GM12872 (cell line): ENCODE data around the gene TMTC2.

Source experiments
- TF ChIP-seq, protein P1 (sequence below): IDR thresholded peaks from 3 replicates; pipeline ENCODE4 v1.5.1; 2011; ENCODE audit warnings: low read depth, mild to moderate bottlenecking, low read length, moderate library complexity; ENCODE audit not compliant: insufficient read depth

Gene TMTC2

DNA sequence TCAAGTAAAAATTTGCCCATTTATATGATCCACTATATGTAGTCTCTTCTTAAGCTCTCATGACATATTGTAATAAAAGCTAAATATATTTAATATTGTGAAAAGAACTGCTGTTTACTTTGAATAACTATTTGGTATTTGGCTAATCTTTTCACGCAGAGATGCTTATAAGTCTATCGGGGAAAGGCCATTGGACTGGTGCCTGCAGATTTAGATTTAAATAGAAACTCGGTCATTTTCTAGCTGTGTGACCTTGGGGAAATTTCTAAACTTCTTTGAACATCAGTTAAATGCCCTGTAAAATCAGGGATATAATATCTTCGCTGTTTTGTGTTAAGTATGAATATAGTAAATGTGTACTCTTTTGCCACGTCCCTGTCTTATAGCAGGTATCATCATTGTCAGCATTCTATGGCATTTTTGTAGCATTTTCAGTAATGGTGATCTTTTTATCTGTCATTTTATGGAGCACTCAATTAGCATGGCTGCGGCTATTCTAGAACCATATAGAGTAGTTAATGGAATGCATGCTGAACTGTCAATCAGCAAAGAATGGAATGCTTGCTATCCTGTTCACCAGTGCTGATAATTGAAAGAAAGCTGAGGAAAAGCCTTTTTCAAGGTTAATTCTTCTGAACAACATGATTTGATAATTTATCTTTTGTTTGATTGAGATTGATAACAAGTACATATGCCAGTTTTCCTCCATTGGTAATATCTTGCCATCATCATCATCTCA lies 181.2 kb downstream of the TMTC2 start:
- TF ChIP-seq, protein P1, sequence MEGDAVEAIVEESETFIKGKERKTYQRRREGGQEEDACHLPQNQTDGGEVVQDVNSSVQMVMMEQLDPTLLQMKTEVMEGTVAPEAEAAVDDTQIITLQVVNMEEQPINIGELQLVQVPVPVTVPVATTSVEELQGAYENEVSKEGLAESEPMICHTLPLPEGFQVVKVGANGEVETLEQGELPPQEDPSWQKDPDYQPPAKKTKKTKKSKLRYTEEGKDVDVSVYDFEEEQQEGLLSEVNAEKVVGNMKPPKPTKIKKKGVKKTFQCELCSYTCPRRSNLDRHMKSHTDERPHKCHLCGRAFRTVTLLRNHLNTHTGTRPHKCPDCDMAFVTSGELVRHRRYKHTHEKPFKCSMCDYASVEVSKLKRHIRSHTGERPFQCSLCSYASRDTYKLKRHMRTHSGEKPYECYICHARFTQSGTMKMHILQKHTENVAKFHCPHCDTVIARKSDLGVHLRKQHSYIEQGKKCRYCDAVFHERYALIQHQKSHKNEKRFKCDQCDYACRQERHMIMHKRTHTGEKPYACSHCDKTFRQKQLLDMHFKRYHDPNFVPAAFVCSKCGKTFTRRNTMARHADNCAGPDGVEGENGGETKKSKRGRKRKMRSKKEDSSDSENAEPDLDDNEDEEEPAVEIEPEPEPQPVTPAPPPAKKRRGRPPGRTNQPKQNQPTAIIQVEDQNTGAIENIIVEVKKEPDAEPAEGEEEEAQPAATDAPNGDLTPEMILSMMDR = no peak

DNA sequence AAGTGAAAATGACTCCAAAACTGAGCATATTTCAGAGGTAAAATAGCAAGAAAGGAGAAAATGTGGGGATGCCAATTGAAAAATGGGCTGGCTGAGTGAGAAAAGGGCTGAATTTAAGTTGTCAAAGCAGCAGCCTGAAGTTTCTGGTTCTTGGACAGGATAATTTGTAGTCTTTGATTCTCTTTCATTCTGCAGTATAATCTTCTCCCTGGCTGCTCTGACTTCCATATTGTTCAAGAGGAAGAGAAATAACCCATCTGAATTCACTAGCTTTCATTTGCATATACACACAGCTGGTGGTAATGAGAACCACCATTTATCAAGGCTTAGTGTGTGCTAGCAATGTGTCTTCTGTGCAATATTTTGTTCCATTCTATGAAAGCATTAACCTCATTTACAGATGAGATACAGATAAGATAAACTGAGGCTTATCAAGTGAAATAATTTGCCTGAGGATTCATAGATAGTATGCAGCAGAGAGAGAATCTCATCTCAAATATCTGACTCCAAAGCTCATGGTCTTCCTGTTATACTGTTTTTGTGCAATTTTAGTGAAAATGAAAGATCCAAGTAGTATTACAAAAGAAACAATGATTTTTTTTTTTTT lies 184.2 kb downstream of the TMTC2 start:
- TF ChIP-seq, protein P1 = no peak

DNA sequence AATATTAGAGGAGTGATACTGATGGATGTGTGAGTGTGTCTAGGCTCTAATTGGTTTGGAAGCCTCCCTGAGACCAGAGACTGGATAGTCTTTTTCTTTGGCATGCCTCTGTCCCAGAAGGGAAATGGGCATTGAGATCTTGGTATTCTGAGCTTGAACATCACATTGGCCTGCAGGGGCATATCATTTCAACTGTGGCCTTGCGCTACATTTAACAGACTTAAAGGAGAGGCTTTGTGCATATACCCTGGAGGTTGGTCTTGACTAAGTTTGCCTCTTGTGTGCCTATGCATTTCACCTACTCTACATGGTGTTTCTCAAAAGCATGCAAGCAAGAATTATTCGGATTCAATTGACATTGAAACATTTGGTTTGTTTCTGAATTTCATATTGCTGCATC lies 185.4 kb downstream of the TMTC2 start:
- TF ChIP-seq, protein P1 = no peak

DNA sequence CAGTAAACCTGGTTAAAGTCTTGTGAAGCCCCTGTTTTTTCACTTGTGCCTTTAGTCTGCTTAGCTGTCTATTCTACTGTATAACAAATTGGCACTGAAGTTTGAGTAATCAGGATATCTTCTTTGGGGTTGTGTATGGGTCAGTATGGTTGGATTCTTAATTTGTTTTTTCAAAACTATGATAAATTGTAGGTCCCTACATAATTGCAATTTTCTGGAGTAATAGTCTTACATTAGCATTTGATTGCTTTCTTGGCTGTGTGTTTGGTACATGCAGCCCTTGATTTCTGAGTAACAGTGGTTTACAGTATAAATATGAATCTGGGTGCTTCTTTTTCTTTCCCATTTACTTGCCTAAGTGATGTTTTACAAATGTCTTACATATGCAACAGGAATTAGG lies 186.6 kb downstream of the TMTC2 start:
- TF ChIP-seq, protein P1 = no peak

DNA sequence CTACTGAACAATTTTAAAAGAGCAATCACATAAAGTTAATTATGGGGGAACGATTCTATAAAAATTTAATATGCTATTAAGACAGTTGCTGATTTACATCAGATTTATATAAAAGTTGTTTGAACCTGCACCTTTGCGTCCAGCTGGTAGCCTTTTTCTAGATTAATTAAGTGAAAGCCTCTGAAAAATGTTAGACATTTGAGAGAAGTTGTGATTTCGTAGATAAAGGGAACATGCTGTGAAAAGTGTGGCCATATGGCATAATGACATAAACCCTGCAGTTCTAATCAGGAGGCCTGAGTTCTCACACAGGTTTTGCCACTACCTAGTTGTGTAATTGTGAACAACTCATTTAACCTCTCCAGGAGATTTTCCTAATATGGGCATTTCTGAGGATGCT lies 187.2 kb downstream of the TMTC2 start:
- TF ChIP-seq, protein P1 = no peak

DNA sequence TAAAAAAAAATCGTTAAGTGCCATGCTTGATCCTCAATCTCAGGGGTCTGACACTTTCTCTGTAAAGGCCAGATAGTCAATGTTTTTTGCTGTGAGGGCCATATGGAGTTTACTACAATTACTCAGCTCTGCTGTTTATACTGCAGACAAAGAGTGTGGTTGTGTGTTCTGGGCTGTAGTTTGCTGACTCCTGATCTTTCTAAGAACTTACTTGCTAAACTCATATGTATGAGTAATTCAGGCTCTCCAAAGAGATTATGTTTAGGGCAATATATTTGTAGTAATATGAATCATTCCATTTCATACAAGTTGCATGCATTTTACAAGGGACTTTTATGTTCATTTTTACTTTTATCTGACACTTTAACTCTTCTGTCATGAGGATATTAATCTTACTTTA lies 188.2 kb downstream of the TMTC2 start:
- TF ChIP-seq, protein P1 = no peak

DNA sequence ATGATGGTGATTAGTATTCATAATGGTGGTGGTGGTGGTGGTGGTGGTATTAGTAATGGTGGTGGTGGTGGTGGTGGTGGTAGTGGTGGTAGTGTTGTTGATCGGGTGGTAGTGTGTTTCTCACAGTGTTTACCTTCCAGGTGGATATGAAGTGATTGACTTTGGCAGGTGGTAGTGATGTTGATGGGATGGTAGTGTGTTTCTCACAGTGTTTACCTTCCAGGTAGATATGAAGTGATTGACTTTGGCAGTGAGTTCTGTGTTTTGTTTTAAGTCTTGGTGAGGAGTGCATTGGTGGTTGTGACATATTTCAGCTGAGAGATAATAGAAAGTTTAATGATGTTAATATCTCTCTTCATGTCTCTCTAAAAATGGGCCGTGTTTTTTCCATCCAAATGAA lies 189.4 kb downstream of the TMTC2 start:
- TF ChIP-seq, protein P1 = no peak
